Measurements from ENCODE around the gene RPL3.

- TF ChIP-seq EZH2 (IDR thresholded peaks at IDR 0.05; ENCODE audit: borderline replicate concordance) (no peak), CTCF (IDR thresholded peaks at IDR 0.05; ENCODE audit: poor library complexity) (no peak)
These were observed 42.8 kb downstream of the RPL3 start for GRCh38 chr22:39276440-39277141.
